ENCODE data around the gene SAE1.

GRCh38 chr19:47093254-47093653 lies 37.4 kb upstream of the SAE1 start:
- no peak for TF ChIP-seq POLR2A (IDR thresholded peaks at IDR 0.05)
- TF ChIP-seq, protein P1, sequence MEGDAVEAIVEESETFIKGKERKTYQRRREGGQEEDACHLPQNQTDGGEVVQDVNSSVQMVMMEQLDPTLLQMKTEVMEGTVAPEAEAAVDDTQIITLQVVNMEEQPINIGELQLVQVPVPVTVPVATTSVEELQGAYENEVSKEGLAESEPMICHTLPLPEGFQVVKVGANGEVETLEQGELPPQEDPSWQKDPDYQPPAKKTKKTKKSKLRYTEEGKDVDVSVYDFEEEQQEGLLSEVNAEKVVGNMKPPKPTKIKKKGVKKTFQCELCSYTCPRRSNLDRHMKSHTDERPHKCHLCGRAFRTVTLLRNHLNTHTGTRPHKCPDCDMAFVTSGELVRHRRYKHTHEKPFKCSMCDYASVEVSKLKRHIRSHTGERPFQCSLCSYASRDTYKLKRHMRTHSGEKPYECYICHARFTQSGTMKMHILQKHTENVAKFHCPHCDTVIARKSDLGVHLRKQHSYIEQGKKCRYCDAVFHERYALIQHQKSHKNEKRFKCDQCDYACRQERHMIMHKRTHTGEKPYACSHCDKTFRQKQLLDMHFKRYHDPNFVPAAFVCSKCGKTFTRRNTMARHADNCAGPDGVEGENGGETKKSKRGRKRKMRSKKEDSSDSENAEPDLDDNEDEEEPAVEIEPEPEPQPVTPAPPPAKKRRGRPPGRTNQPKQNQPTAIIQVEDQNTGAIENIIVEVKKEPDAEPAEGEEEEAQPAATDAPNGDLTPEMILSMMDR (IDR thresholded peaks at IDR 0.05): no peak
